BE2C (cell line): Measurements from ENCODE around the gene RBMS1.

Experiments
- DNase-seq: peaks from one replicate; pipeline ENCODE4 v3.0.0-alpha.2; 2020
- H3K27me3 ChIP-seq: fragments of 250-450 bp; sonication (Bioruptor Pico); 2 replicates; pipeline ENCODE4 v1.5.1; 2020; ENCODE audit warnings: mild to moderate bottlenecking
- H3K36me3 ChIP-seq: fragments of 250-450 bp; sonication (Bioruptor Pico); 2 replicates; pipeline ENCODE4 v1.5.1; 2020; ENCODE audit warnings: mild to moderate bottlenecking
- H3K4me1 ChIP-seq: fragments of 250-450 bp; sonication (Bioruptor Pico); 2 replicates; pipeline ENCODE4 v1.5.1; 2020
- H3K4me3 ChIP-seq: 2 replicates; pipeline ENCODE4 v1.5.1; 2011; ENCODE audit warnings: low read depth, low read length
- H3K9me3 ChIP-seq: fragments of 250-450 bp; sonication (Bioruptor Pico); 2 replicates; pipeline ENCODE4 v1.5.1; 2020
- TF ChIP-seq, protein P1 (sequence below): IDR thresholded peaks from 2 replicates; pipeline ENCODE4 v1.5.1; 2012; ENCODE audit warnings: mild to moderate bottlenecking, low read depth, low read length

The RBMS1 gene

GRCh38 chr2:160418853-160419252 lies 74.8 kb downstream of the RBMS1 start:
- H3K27me3 ChIP-seq, result no peaks in the 10 kb centered on the region
- H3K4me1 ChIP-seq, result no peaks in the 10 kb centered on the region
- TF ChIP-seq, protein P1, sequence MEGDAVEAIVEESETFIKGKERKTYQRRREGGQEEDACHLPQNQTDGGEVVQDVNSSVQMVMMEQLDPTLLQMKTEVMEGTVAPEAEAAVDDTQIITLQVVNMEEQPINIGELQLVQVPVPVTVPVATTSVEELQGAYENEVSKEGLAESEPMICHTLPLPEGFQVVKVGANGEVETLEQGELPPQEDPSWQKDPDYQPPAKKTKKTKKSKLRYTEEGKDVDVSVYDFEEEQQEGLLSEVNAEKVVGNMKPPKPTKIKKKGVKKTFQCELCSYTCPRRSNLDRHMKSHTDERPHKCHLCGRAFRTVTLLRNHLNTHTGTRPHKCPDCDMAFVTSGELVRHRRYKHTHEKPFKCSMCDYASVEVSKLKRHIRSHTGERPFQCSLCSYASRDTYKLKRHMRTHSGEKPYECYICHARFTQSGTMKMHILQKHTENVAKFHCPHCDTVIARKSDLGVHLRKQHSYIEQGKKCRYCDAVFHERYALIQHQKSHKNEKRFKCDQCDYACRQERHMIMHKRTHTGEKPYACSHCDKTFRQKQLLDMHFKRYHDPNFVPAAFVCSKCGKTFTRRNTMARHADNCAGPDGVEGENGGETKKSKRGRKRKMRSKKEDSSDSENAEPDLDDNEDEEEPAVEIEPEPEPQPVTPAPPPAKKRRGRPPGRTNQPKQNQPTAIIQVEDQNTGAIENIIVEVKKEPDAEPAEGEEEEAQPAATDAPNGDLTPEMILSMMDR, result no peak
- no peak overlapping the region for H3K4me3 ChIP-seq
- no peaks in the 10 kb centered on the region for H3K36me3 ChIP-seq
- H3K9me3 ChIP-seq, result no peaks in the 10 kb centered on the region
- no peak for DNase-seq

GRCh38 chr2:160418398-160418765 lies 75.2 kb downstream of the RBMS1 start:
- TF ChIP-seq, protein P1, result no peak
- Histone ChIP-seq H3K36me3 (no peaks in the 10 kb centered on the region), H3K4me1 (no peaks in the 10 kb centered on the region), H3K9me3 (no peaks in the 10 kb centered on the region), H3K27me3 (no peaks in the 10 kb centered on the region), H3K4me3 (no peak overlapping the region)
- DNase-seq, result no peak

DNA sequence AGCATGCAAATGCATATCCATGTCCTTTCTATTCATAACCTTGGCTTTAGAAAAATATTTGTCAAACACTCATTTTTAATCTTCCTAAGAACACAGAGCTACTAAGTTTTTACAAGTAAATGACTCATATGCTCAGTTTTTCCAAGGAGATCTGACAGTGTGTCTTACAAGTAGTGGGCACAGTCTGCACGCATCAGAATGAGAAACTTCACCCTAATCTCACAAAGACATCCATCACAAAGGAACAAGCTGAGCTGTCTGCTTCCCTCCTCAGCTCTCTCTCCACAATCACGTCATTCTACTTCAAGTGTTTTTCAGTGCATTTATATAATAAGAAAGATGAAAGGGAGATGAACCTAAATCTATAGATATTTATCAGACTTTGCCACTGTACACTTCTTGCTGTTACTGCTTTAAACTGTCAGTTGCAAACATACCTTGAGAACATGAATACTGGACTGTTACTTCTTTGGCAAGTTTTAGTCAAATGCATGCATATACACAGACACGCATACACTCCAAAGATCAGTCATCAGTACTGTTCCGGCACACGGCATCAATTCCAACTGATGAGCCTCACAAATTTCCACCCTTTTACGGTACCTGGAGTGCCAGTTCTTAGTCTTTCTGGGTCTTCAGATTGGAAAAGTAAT lies 75.7 kb downstream of the RBMS1 start:
- Histone ChIP-seq H3K36me3 (no peaks in the 10 kb centered on the region), H3K4me1 (no peaks in the 10 kb centered on the region), H3K4me3 (no peak overlapping the region), H3K27me3 (no peaks in the 10 kb centered on the region), H3K9me3 (no peaks in the 10 kb centered on the region)
- TF ChIP-seq, protein P1, result no peak
- DNase-seq, result no peak

DNA sequence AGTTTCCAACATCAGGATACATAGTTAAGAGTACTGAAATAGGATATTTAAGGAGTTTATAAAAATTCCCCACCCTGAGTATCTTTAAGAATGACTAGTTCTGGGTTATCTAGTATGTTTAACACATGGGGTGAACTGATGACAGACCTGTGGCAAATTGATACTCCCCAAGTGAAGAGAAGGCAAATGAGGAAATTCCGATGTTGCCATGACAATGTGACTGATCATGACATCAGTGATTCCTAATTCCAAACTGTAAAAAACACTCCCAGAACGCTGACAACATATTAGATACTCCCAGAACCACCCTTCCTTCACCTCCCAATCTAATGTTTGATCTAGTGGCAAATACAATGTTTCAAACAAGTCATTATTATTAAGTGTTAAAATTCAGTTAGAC lies 77.6 kb downstream of the RBMS1 start:
- Histone ChIP-seq H3K9me3 (no peaks in the 10 kb centered on the region), H3K27me3 (no peaks in the 10 kb centered on the region), H3K36me3 (no peaks in the 10 kb centered on the region), H3K4me3 (no peak overlapping the region), H3K4me1 (no peaks in the 10 kb centered on the region)
- no peak for DNase-seq
- TF ChIP-seq, protein P1, result no peak

GRCh38 chr2:160411955-160412354 lies 81.7 kb downstream of the RBMS1 start:
- H3K4me3 ChIP-seq, result no peak overlapping the region
- DNase-seq, result no peak
- no peaks in the 10 kb centered on the region for H3K36me3 ChIP-seq
- TF ChIP-seq, protein P1, result no peak
- no peaks in the 10 kb centered on the region for H3K9me3 ChIP-seq
- H3K27me3 ChIP-seq, result no peaks in the 10 kb centered on the region
- no peaks in the 10 kb centered on the region for H3K4me1 ChIP-seq

GRCh38 chr2:160411167-160411566 lies 82.4 kb downstream of the RBMS1 start:
- H3K36me3 ChIP-seq, result no peaks in the 10 kb centered on the region
- DNase-seq, result no peak
- H3K9me3 ChIP-seq, result no peaks in the 10 kb centered on the region
- H3K4me1 ChIP-seq, result no peaks in the 10 kb centered on the region
- no peaks in the 10 kb centered on the region for H3K27me3 ChIP-seq
- TF ChIP-seq, protein P1, result no peak
- H3K4me3 ChIP-seq, result no peak overlapping the region
